HUES64 (cell line): ENCODE measurements around the gene SAPCD2. TPM values are rescaled to one million over a fixed set of nuclear protein-coding genes. Genes with fewer than 3 reads are reported as not detected.
"Not testable (repeated sequence)": the region's sequence is repeated elsewhere in the genome, so short reads cannot be mapped to it uniquely, and the experiment has no call there.

Experiments used
- H3K27ac ChIP-seq: 2 replicates; pipeline ENCODE4 v1.7.0; 2013; ENCODE audit warnings: low read depth, low read length, inconsistent platforms
- H3K27me3 ChIP-seq: 2 replicates; pipeline ENCODE4 v1.6.1; 2013; ENCODE audit warnings: mild to moderate bottlenecking, low read length; ENCODE audit not compliant: insufficient read depth
- H3K36me3 ChIP-seq: 2 replicates; pipeline ENCODE4 v1.6.1; 2013; ENCODE audit warnings: mild to moderate bottlenecking, low read length; ENCODE audit not compliant: insufficient read depth
- H3K4me1 ChIP-seq: 2 replicates; pipeline ENCODE4 v1.6.1; 2013; ENCODE audit warnings: mild to moderate bottlenecking, low read length, moderate library complexity; ENCODE audit not compliant: insufficient read depth
- H3K4me3 ChIP-seq: 2 replicates; pipeline ENCODE4 v1.5.1; 2013; ENCODE audit warnings: mild to moderate bottlenecking, low read length, moderate library complexity
- H3K9ac ChIP-seq: 2 replicates; pipeline ENCODE4 v1.6.1; 2013; ENCODE audit warnings: mild to moderate bottlenecking, low read depth, low read length
- H3K9me3 ChIP-seq: 2 replicates; pipeline ENCODE4 v1.6.1; 2013; ENCODE audit warnings: low read depth, low read length; ENCODE audit not compliant: insufficient read depth
- WGBS: fragments of 150-250, 120-280 bp; methylation state at CpG from one replicate; pipeline ENCODE4 v1.1.7; 2013; ENCODE audit warnings: missing lambda C conversion rate; 5-methylcytosine and 5-hydroxymethylcytosine counted together
- polyA plus RNA-seq, 2 experiments: library from polyadenylated mRNA; stranded (reverse); fragments of 50-300 nt; gene quantifications; one replicate each; pipeline ENCODE4 v1.2.3, GENCODE V29; 2013

The SAPCD2 gene
- polyA plus RNA-seq (2013, experiment 1 of 2) = 14.1 TPM
- polyA plus RNA-seq (2013, experiment 2 of 2) = 18.4 TPM

- Histone ChIP-seq H3K4me1 (peaks cover 12% of the 10 kb centered on the region; the same call in 1 of the 2 replicates), H3K9me3 (no peaks in the 10 kb centered on the region), H3K27ac (peak within 1 kb of the TSS; percentile 55; the same call in 1 of the 2 replicates), H3K9ac (peak within 1 kb of the TSS; percentile 83), H3K4me3 (peak within 1 kb of the TSS; percentile 75), H3K27me3 (peaks cover 16% of the 10 kb centered on the region; the same call in 1 of the 2 replicates), H3K36me3 (peaks cover 6% of the 10 kb centered on the region)
- under 1% methylated on average over 74 of the region's 74 CpGs for WGBS
Observed at GRCh38 chr9:137070201-137070905, at the start of gene SAPCD2. Gene SAPCD2 (minus strand): TSS chr9:137070557. CDS start chr9:137070460, 97 bp downstream.

DNA sequence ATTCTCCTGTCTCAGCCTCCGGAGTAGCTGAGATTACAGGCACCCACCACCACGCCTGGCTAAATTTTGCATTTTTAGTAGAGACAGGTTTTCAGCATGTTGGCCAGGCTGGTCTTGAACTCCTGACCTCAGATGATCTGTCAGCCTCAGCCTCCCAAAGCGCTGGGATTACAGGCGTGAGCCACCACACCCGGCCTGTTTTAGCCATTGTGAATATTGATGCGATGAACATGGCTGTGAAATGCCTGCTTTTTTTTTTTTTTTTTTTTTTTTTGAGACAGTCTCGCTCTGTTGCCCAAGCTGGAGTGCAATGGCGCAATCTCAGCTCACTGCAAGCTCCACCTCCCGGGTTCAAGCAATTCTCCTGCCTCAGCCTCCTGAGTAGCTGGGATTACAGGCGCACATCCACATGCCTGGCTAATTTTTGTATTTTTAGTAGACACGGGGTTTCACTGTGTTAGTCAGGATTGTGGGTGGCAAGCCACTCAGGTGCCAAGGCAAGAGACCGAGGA is 47.8 kb upstream of the SAPCD2 start:
- WGBS = 88% methylated on average over 11 of the region's 12 CpGs
- H3K4me3 ChIP-seq, H3K9ac ChIP-seq, H3K27ac ChIP-seq, H3K36me3 ChIP-seq, H3K4me1 ChIP-seq, H3K9me3 ChIP-seq: not testable (repeated sequence)
- peaks cover 33% of the 10 kb centered on the region for H3K27me3 ChIP-seq

DNA sequence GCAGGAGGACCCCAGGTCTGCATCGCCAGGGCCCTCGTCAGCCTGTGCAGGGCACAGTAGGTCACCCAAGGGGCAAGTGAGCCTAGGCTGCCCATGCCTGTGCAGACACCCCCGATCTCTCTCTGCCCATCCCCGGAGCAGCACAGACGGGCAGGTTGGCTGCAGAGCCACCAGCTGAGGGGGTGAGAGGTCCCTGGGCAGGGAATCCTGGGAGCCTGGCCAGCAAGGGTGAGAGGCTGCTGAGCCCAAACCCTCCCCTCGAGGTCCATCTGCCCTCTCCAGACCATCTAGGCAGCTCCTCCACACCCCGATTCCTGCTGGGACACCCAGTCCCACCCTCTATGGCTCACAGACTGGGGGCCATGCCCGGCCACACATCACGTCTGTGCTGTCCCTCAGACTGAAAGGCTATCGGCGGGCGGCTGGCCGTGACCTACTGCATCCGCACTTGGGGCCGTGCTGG is 46.9 kb upstream of the SAPCD2 start:
- H3K36me3 ChIP-seq = no peaks in the 10 kb centered on the region
- no peaks in the 10 kb centered on the region for H3K4me1 ChIP-seq
- no peaks in the 10 kb centered on the region for H3K9me3 ChIP-seq
- H3K27ac ChIP-seq = no peak overlapping the region
- no peak overlapping the region for H3K4me3 ChIP-seq
- peaks cover 38% of the 10 kb centered on the region for H3K27me3 ChIP-seq
- 84% methylated on average over 13 of the region's 15 CpGs for WGBS
- no peak overlapping the region for H3K9ac ChIP-seq

GRCh38 chr9:137116728-137117127 is 46.4 kb upstream of the SAPCD2 start:
- Histone ChIP-seq H3K4me1 (no peaks in the 10 kb centered on the region), H3K4me3 (no peak overlapping the region), H3K9ac (no peak overlapping the region), H3K36me3 (no peaks in the 10 kb centered on the region), H3K9me3 (no peaks in the 10 kb centered on the region), H3K27me3 (peaks cover 38% of the 10 kb centered on the region), H3K27ac (no peak overlapping the region)
- 81% methylated on average over 17 of the region's 17 CpGs for WGBS

DNA sequence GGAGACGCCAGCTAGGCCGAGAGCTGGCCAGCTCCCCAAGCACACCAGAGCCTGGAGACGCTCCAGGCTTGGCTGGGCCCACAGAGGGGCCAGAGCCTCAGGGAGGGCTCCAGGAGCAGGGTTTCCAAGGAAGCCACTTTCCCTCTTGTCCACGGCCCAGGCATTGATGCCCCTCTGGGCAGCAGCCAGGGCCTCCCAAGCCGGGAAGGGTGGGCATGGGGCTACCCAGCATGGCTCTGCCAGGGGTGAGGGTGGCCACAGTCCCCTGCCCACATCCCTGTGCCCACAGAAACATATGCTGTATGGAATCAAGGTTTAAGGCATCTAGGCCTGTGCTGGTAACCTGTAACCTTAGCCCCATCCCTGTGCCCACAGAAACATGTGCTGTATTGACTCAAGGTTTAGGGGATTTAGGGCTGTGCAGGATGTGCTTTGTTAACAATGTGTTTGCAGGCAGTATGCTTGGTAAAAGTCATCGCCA is 45.7 kb upstream of the SAPCD2 start:
- Histone ChIP-seq H3K27me3 (peaks cover 38% of the 10 kb centered on the region), H3K4me1 (no peaks in the 10 kb centered on the region), H3K36me3 (no peaks in the 10 kb centered on the region), H3K9me3 (no peaks in the 10 kb centered on the region), H3K9ac (no peak overlapping the region), H3K4me3 (no peak overlapping the region), H3K27ac (no peak overlapping the region)
- WGBS = 70% methylated on average over 6 of the region's 6 CpGs

GRCh38 chr9:137115394-137116026 is 45.2 kb upstream of the SAPCD2 start:
- peaks cover 38% of the 10 kb centered on the region for H3K27me3 ChIP-seq
- H3K9me3 ChIP-seq = no peaks in the 10 kb centered on the region
- no peak overlapping the region; the same call in 1 of the 2 replicates for H3K4me3 ChIP-seq
- H3K27ac ChIP-seq = no peak overlapping the region
- H3K36me3 ChIP-seq = no peaks in the 10 kb centered on the region
- H3K4me1 ChIP-seq = no peaks in the 10 kb centered on the region
- 87% methylated on average over 21 of the region's 21 CpGs for WGBS
- H3K9ac ChIP-seq = no peak overlapping the region

DNA sequence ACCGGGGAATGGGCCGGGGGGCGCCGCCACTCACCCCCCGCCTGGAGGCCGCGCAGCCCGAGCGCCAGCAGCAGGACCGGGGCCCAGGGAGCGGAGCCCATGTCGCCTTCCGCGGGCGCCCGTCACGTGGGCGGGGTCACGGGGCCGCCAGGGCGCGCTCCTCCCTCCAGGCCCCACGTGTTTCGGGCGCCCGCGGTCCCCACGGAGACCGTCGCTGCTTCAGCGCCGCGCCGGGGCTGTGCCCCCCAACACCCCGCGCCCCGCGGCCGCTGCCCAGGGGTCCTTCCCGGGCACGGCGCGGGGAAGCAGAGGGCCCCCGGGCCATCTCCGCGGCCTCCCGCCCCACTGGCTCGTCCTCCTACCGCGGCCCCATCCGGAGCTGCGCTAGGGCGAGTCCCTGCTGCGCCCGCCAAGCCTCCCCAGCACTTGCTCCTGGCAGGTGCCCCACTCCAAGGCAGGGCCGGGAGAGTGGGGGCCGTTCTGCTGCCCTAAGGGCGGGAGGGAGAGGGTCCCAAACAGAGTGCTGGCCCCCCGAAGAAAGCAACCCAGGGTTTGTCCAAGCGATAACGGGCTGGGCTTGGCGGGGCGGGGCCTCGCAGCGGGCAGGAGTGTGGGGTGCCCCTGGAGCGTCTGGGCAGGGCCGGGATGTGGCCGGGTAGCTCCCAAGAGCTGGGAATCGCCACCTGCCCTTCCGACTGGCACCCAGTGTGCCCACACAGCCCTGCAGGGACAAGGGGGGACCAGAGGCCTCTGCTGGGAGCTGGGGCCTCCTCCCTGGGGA is 44.4 kb upstream of the SAPCD2 start, which contains the start of gene DPP7:
DPP7 (minus strand) TSS at position 121 of the 781 bp plus-strand sequence; CDS start at position 101, 20 bp downstream.
- H3K4me3 ChIP-seq = peak within 1 kb of the TSS; percentile 39
- WGBS = 11% methylated on average over 70 of the region's 70 CpGs
- no peak within 1 kb of the TSS; the same call in 1 of the 2 replicates for H3K9ac ChIP-seq
- H3K27ac ChIP-seq = no peak within 1 kb of the TSS
- H3K27me3 ChIP-seq = peaks cover 38% of the 10 kb centered on the region
- H3K4me1 ChIP-seq = no peaks in the 10 kb centered on the region
- no peaks in the 10 kb centered on the region for H3K36me3 ChIP-seq
- no peaks in the 10 kb centered on the region for H3K9me3 ChIP-seq

DNA sequence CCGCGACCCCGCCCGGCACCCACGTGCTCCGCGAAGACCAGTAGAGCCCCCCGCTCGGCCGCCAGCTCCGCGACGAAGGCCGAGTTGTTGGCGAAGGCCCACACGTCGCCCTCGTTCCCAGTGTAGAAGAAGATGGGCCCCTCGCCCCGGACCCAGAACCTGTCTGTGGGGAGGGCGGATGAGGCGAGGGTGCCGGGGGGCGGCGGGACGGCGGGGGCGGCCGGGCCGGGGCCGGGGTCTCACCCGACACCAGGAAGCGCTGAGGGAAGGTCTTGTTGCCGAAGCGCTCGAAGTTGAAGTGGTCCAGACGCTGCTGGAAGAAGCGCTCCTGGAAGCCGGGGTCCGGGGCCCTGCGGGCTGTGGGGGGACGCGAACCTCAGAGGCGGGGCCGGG is 43.9 kb upstream of the SAPCD2 start:
- 7% methylated on average over 45 of the region's 45 CpGs for WGBS
- no peak overlapping the region for H3K9ac ChIP-seq

DNA sequence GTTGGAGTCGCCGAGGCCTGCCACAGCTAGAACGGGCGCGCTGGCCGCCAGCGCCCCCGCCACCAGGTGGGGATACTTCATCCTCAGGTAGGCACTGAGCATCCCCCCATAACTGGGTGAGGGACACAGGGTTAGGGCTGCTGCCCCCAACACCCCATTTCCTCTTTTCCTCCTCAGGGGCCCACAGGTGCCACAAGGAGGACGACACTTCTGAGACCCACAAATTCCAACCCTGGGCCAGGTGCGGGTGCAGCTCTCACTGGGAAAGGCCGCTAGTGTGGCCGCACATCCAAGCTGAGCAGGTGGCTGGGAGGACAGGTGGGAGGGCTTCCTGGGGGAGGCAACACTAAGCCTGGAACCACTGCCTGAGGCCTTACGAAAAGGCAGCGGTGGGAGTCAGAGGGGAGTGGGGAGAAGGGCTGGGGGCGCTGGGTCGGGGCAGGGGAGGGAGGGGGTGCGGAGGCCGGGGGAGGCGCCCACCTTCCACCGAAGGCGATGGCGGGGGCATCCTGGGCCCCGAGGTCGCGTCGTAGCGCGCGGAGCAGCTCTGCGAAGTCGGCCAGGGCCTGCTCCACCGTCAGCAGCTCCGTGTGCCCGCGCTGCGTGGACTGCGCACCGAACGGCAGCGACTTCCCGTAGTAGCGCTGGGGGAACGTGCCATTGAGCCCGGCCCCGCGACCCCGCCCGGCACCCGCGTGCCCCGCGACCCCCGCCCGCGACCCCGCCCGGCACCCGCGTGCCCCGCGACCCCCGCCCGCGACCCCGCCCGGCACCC is 43.2 kb upstream of the SAPCD2 start:
- Histone ChIP-seq H3K27ac (no peak overlapping the region), H3K9ac (no peak overlapping the region), H3K4me1 (no peaks in the 10 kb centered on the region), H3K4me3 (no peak overlapping the region), H3K9me3 (no peaks in the 10 kb centered on the region), H3K36me3 (peaks cover 4% of the 10 kb centered on the region; the same call in 1 of the 2 replicates), H3K27me3 (peaks cover 38% of the 10 kb centered on the region)
- WGBS = 38% methylated on average over 66 of the region's 66 CpGs

More for the DNA sequence above, 43.9 kb upstream of the SAPCD2 start:
- no peaks in the 10 kb centered on the region for H3K36me3 ChIP-seq
- peaks cover 38% of the 10 kb centered on the region for H3K27me3 ChIP-seq
- peak overlapping the region; percentile 39 for H3K4me3 ChIP-seq
- H3K27ac ChIP-seq = no peak overlapping the region
- no peaks in the 10 kb centered on the region for H3K4me1 ChIP-seq
- no peaks in the 10 kb centered on the region for H3K9me3 ChIP-seq
